HCT116 (cell line): ENCODE measurements around the gene AP4S1. TPM values are rescaled to one million over a fixed set of nuclear protein-coding genes. Genes with fewer than 3 reads are reported as not detected.

Experiments used
- ATAC-seq: fragments of 200-7000 bp; cut with Tn5 transposase; 2 replicates; pipeline ENCODE4 v1.9.1; 2020; ENCODE audit warnings: mild to moderate bottlenecking, moderate library complexity
- BruUV-seq: library from RNA; stranded (reverse); fragments of 400-500 nt; replicated peaks from 2 replicates; lab custom pipeline; 2021; lab: Mats Ljungman, UMichigan
- CTCF ChIA-PET: fragments of 300-600 bp; sonication (Branson Sonifier 250); formaldehyde crosslinking; loops from one replicate; lab custom pipeline; 2021; ENCODE audit warnings: antibody characterized with exemption; lab: Charles Lee
- POLR2A ChIA-PET: fragments of 300-600, 350-600 bp; sonication (Branson Sonifier 250); formaldehyde crosslinking; loops from one replicate; lab custom pipeline; 2021; ENCODE audit warnings: antibody characterized with exemption; lab: Charles Lee
- RAD21 ChIA-PET, 2 experiments: fragments of 300-600 bp; sonication (Branson Sonifier 250); formaldehyde crosslinking; loops; one replicate each; lab custom pipeline; 2023; ENCODE audit warnings: low total read pairs in 2 of 2; ENCODE audit not compliant: uncharacterized antibody in 2 of 2, unreplicated experiment in 2 of 2, low non-redundant PET in 1 of 2; lab: Charles Lee
- DNase-seq: peaks from one replicate; pipeline ENCODE4 v3.0.0-alpha.2; 2010; ENCODE audit warnings: low read depth, low spot score
- H2AFZ ChIP-seq: fragments of 200-600 bp; shearing (Covaris generic), sonication (generic); 2 replicates; pipeline ENCODE4 v1.6.1; 2017; ENCODE audit warnings: low read depth, mixed run types, mixed read lengths, antibody characterized with exemption, low read length; ENCODE audit not compliant: poor library complexity, severe bottlenecking
- H3K27ac ChIP-seq: 2 replicates; pipeline ENCODE4 v1.5.1; 2012; ENCODE audit warnings: low read depth, low read length
- H3K27me3 ChIP-seq: fragments of 200-600 bp; sonication (generic); 2 replicates; pipeline ENCODE4 v1.6.1; 2016; ENCODE audit warnings: mixed run types, low read length, mixed read lengths; ENCODE audit not compliant: insufficient read depth
- H3K36me3 ChIP-seq, 2 experiments: fragments of 200-500 bp in 1 of 2; fragments of 200-600 bp in 1 of 2; sonication (Bioruptor generic) in 1 of 2; sonication (generic) in 1 of 2; 2 replicates each; pipeline versions ENCODE4 v1.5.1 to v1.6.1; 2014 to 2016; ENCODE audit warnings: low read length in 2 of 2, inconsistent platforms in 1 of 2, mixed read lengths in 1 of 2, mixed run types in 1 of 2; ENCODE audit not compliant: insufficient read depth in 2 of 2, control insufficient read depth in 1 of 2
- H3K4me1 ChIP-seq, 2 experiments: fragments of 200-600 bp in 1 of 2; sonication (generic) in 1 of 2; 2 replicates each; pipeline versions ENCODE4 v1.5.1 to v1.6.1; 2012 to 2017; ENCODE audit warnings: low read length in 2 of 2, inconsistent platforms in 1 of 2, mild to moderate bottlenecking in 1 of 2, mixed read lengths in 1 of 2, mixed run types in 1 of 2, moderate library complexity in 1 of 2; ENCODE audit not compliant: insufficient read depth in 2 of 2, control insufficient read depth in 1 of 2
- H3K4me2 ChIP-seq: fragments of 200-600 bp; sonication (generic); 2 replicates; pipeline ENCODE4 v1.6.1; 2017; ENCODE audit warnings: mixed run types, low read length, mixed read lengths
- H3K4me3 ChIP-seq, 2 experiments: fragments of 200-600 bp in 1 of 2; sonication (generic) in 1 of 2; replicated peaks in 1 of 2; 2 replicates each; pipeline ENCODE4 v1.5.1; 2011 to 2016; ENCODE audit warnings: low read length in 2 of 2, control low read depth in 1 of 2, low read depth in 1 of 2, mild to moderate bottlenecking in 1 of 2, mixed read lengths in 1 of 2, mixed run types in 1 of 2
- H3K79me2 ChIP-seq: fragments of 200-600 bp; sonication (generic); 2 replicates; pipeline ENCODE4 v1.6.1; 2017; ENCODE audit warnings: mild to moderate bottlenecking, mixed run types, low read length, moderate library complexity, mixed read lengths; ENCODE audit not compliant: insufficient read depth
- H3K9ac ChIP-seq: fragments of 200-600 bp; sonication (generic); 2 replicates; pipeline ENCODE4 v1.6.1; 2016; ENCODE audit warnings: low read length, mixed read lengths
- H3K9me2 ChIP-seq: fragments of 200-600 bp; sonication (generic), shearing (Covaris generic); 2 replicates; pipeline ENCODE4 v1.6.1; 2017; ENCODE audit warnings: mixed run types, mild to moderate bottlenecking, moderate library complexity; ENCODE audit not compliant: insufficient read depth
- H3K9me3 ChIP-seq, 2 experiments: fragments of 200-500 bp in 1 of 2; fragments of 200-600 bp in 1 of 2; sonication (Bioruptor generic) in 1 of 2; sonication (generic) in 1 of 2; 2 replicates each; pipeline ENCODE4 v1.6.1; 2014 to 2017; ENCODE audit warnings: low read length in 2 of 2, mixed read lengths in 2 of 2, inconsistent platforms in 1 of 2, low read depth in 1 of 2, mild to moderate bottlenecking in 1 of 2, mixed run types in 1 of 2, moderate library complexity in 1 of 2; ENCODE audit not compliant: control insufficient read depth in 1 of 2, insufficient read depth in 1 of 2
- H4K20me1 ChIP-seq: fragments of 200-600 bp; sonication (generic), shearing (Covaris generic); 2 replicates; pipeline ENCODE4 v1.6.1; 2017; ENCODE audit warnings: mixed run types, mild to moderate bottlenecking, moderate library complexity; ENCODE audit not compliant: insufficient read depth
- CBX3 ChIP-seq: IDR thresholded peaks from 2 replicates; pipeline ENCODE4 v1.6.1; 2012; ENCODE audit warnings: low read depth
- EGR1 ChIP-seq: IDR thresholded peaks from 2 replicates; pipeline ENCODE4 v1.6.1; 2012; ENCODE audit warnings: low read depth
- EZH2 ChIP-seq: fragments of 200-600 bp; sonication (generic); IDR thresholded peaks from 2 replicates; pipeline ENCODE4 v1.6.1; 2017; ENCODE audit warnings: antibody characterized with exemption, mixed run types
- JUND ChIP-seq: IDR thresholded peaks from 2 replicates; pipeline ENCODE4 v1.6.1; 2012
- TCF7L2 ChIP-seq: IDR thresholded peaks from 2 replicates; pipeline ENCODE4 v1.7.0; 2011; ENCODE audit warnings: borderline replicate concordance, inconsistent platforms; ENCODE audit not compliant: insufficient read depth, insufficient read length; ENCODE audit errors: extremely low read depth
- YY1 ChIP-seq: IDR thresholded peaks from 2 replicates; pipeline ENCODE4 v1.6.1; 2011; ENCODE audit warnings: low read length, low read depth, moderate library complexity, mild to moderate bottlenecking; ENCODE audit not compliant: insufficient replicate concordance; ENCODE audit errors: extremely low read depth
- intact Hi-C: fragments of 100-400 bp; cut with micrococcal nuclease; formaldehyde crosslinking; loops from 2 replicates; pipeline ENCODE4 v1.10.0; 2022
- total RNA-seq: library from RNA; stranded (reverse); gene quantifications from one replicate; pipeline ENCODE4 v1.2.1, GENCODE V29; 2021; ENCODE audit not compliant: unreplicated experiment
- TF ChIP-seq, protein P1 (sequence below): IDR thresholded peaks from 2 replicates; pipeline ENCODE4 v1.6.1; 2012

The AP4S1 gene
- total RNA-seq, 1 experiment from 2014 or later = 5.0 TPM

DNA sequence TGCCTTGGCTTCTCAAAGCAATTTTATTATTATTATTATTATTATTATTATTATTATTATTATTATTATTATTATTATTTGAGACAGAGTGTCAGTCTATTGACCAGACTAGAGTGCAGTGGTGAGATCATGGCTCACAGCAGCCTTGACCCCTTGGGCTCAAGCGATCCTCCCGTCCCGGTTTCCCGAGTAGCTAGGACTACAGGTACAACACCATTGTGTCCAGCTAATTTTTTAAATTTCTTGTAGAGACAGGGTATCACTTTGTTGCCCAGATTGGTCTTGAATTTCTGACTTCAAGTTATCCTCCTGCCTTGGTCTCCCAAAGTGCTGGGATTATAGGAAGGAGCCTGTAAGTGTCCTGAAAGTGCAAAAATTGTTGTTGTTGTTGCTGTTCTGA is 11.6 kb upstream of the AP4S1 start:
- no TSS peak for BruUV-seq
- no peak for TF ChIP-seq JUND
- no peak for TF ChIP-seq TCF7L2
- TF ChIP-seq, protein P1, sequence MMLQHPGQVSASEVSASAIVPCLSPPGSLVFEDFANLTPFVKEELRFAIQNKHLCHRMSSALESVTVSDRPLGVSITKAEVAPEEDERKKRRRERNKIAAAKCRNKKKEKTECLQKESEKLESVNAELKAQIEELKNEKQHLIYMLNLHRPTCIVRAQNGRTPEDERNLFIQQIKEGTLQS = no peak
- TF ChIP-seq EZH2 = no peak
- TF ChIP-seq YY1 = no peak
- no peak for TF ChIP-seq CBX3
- intact Hi-C loops = no loop called here
- CTCF ChIA-PET = no interaction called here
- H3K36me3 ChIP-seq = peaks cover 0 to 7% of the 10 kb centered on the region in 2 experiments; a peak in 3 of 4 replicates
- H3K4me1 ChIP-seq = peaks cover 0 to 5% of the 10 kb centered on the region in 2 experiments; a peak in 2 of 4 replicates
- H3K9ac ChIP-seq = no peak overlapping the region
- H3K79me2 ChIP-seq = peaks cover 98% of the 10 kb centered on the region
- ATAC-seq (no peak), DNase-seq (no peak)
- H3K4me2 ChIP-seq = no peak overlapping the region
- H4K20me1 ChIP-seq = peaks cover 15% of the 10 kb centered on the region
- no peaks in the 10 kb centered on the region for H3K9me2 ChIP-seq
- H3K9me3 ChIP-seq = no peaks in the 10 kb centered on the region
- no peak overlapping the region for H3K27ac ChIP-seq
- H3K4me3 ChIP-seq = no peak overlapping the region
- POLR2A ChIA-PET = interaction anchor here (1.0 kb wide), 1 partner anchor 12 kb away, joined by 3 read pairs; the partner anchor contains the start of gene STRN3
- no peak overlapping the region for H2AFZ ChIP-seq
- no peaks in the 10 kb centered on the region for H3K27me3 ChIP-seq
- RAD21 ChIA-PET = no interaction called here

DNA sequence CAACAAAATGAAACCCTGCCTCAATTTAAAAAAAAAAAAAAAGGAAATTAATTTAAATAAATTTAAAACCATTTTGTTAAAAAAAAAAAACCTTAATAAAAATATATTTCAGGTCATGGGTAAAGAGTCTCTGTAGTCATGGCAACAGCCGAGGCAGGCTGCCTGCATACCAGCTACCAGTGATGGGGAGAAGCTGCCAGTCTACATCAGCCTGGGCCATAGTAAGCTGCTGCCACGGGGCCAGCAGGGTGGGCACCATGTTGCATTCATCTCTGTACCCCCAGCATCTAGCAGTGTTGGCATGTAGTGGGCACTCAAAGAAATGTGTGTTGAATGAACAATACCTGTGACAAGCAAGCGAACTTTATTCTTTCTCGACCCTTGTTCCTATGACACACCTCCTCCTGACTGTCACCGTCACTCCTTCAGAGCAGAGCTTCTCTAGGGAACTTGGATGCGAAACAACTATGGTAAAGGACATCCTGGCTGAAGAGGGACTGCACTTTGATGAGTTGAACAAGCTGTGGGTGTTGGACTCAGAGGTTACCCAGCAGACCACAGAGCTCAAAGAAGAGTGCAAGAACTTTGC is 7.3 kb upstream of the AP4S1 start:
- Histone ChIP-seq H3K4me3 (no peak overlapping the region), H3K9ac (no peak overlapping the region), H3K27ac (no peak overlapping the region), H3K4me2 (no peak overlapping the region), H3K9me3 (no peaks in the 10 kb centered on the region), H3K4me1 (peaks cover 2 to 5% of the 10 kb centered on the region in 2 experiments; a peak in 2 of 4 replicates), H3K27me3 (no peaks in the 10 kb centered on the region), H3K36me3 (peaks cover 0 to 22% of the 10 kb centered on the region in 2 experiments; a peak in 2 of 4 replicates), H4K20me1 (peaks cover 12% of the 10 kb centered on the region), H2AFZ (no peak overlapping the region), H3K79me2 (peaks cover 98% of the 10 kb centered on the region), H3K9me2 (no peaks in the 10 kb centered on the region)
- intact Hi-C loops = no loop called here
- DNase-seq (no peak), ATAC-seq (no peak)
- ChIA-PET RAD21 (no interaction called here), POLR2A (no interaction called here), CTCF (no interaction called here)
- no peak for TF ChIP-seq EGR1
- BruUV-seq = no TSS peak
